ENCODE data around the gene RAD23B. TPM values are rescaled to one million over a fixed set of nuclear protein-coding genes. Genes with fewer than 3 reads are reported as not detected.

Gene RAD23B
- total RNA-seq, 1 donor from 2014 or later = 171 TPM

GRCh38 chr9:107325842-107326241 lies 42.8 kb downstream of the RAD23B start:
- H3K36me3 Mint-ChIP-seq (ENCODE audit: insufficient read depth) = peaks cover 55% of the 10 kb centered on the region
- peaks cover 15% of the 10 kb centered on the region for H3K9me3 Mint-ChIP-seq (ENCODE audit: low read depth)
- DNase-seq (ENCODE audit: low spot score, unreplicated experiment) = no peak
- no peaks in the 10 kb centered on the region for H3K27me3 Mint-ChIP-seq
- H3K4me1 Mint-ChIP-seq (ENCODE audit: low read depth) = peaks cover 6% of the 10 kb centered on the region
- TF ChIP-seq, protein P1, sequence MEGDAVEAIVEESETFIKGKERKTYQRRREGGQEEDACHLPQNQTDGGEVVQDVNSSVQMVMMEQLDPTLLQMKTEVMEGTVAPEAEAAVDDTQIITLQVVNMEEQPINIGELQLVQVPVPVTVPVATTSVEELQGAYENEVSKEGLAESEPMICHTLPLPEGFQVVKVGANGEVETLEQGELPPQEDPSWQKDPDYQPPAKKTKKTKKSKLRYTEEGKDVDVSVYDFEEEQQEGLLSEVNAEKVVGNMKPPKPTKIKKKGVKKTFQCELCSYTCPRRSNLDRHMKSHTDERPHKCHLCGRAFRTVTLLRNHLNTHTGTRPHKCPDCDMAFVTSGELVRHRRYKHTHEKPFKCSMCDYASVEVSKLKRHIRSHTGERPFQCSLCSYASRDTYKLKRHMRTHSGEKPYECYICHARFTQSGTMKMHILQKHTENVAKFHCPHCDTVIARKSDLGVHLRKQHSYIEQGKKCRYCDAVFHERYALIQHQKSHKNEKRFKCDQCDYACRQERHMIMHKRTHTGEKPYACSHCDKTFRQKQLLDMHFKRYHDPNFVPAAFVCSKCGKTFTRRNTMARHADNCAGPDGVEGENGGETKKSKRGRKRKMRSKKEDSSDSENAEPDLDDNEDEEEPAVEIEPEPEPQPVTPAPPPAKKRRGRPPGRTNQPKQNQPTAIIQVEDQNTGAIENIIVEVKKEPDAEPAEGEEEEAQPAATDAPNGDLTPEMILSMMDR (IDR thresholded peaks at IDR 0.05; ENCODE audit: unreplicated experiment) = no peak
- H3K27ac Mint-ChIP-seq = no peak overlapping the region
- H3K4me3 Mint-ChIP-seq (ENCODE audit: low read depth) = no peak overlapping the region

- no peak overlapping the region for H3K4me3 Mint-ChIP-seq (ENCODE audit: low read depth)
- no peaks in the 10 kb centered on the region for H3K4me1 Mint-ChIP-seq (ENCODE audit: low read depth)
- no peaks in the 10 kb centered on the region for H3K27me3 Mint-ChIP-seq
- H3K36me3 Mint-ChIP-seq (ENCODE audit: insufficient read depth) = peaks cover 65% of the 10 kb centered on the region
- no peak for DNase-seq (ENCODE audit: low spot score, unreplicated experiment)
- TF ChIP-seq, protein P1 (IDR thresholded peaks at IDR 0.05; ENCODE audit: unreplicated experiment) = no peak
- H3K27ac Mint-ChIP-seq = no peak overlapping the region
- peaks cover 15% of the 10 kb centered on the region for H3K9me3 Mint-ChIP-seq (ENCODE audit: low read depth)
Observed at GRCh38 chr9:107328510-107328909, 45.4 kb downstream of the RAD23B start.

DNA sequence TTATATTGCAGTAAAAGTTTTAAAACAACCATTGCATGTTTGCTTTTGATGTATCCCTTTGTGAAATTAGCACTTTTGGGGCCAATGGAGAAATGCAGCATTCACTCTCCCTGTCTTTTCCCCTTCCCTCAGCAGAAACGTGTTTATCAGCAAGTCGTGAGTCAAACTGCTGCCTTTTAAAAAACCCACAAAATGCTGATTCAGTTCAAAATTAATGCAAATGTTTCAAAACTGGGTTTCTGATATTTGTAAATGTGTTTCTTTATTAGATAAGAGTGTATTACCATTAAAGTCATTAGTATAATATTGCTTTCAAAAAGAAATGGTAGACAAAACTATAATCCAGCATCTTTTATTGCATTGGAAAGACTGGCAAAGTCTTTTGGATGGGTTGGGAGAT lies 47.3 kb downstream of the RAD23B start:
- peaks cover 54% of the 10 kb centered on the region for H3K36me3 Mint-ChIP-seq (ENCODE audit: insufficient read depth)
- H3K4me3 Mint-ChIP-seq (ENCODE audit: low read depth) = no peak overlapping the region
- no peak for DNase-seq (ENCODE audit: low spot score, unreplicated experiment)
- TF ChIP-seq, protein P1 (IDR thresholded peaks at IDR 0.05; ENCODE audit: unreplicated experiment) = no peak
- no peak overlapping the region for H3K27ac Mint-ChIP-seq
- no peaks in the 10 kb centered on the region for H3K4me1 Mint-ChIP-seq (ENCODE audit: low read depth)
- H3K9me3 Mint-ChIP-seq (ENCODE audit: low read depth) = peaks cover 9% of the 10 kb centered on the region
- no peaks in the 10 kb centered on the region for H3K27me3 Mint-ChIP-seq

GRCh38 chr9:107332883-107333282 lies 49.8 kb downstream of the RAD23B start:
- Mint-ChIP-seq H3K4me1 (ENCODE audit: low read depth) (no peaks in the 10 kb centered on the region), H3K9me3 (ENCODE audit: low read depth) (no peaks in the 10 kb centered on the region), H3K27me3 (no peaks in the 10 kb centered on the region), H3K36me3 (ENCODE audit: insufficient read depth) (peaks cover 38% of the 10 kb centered on the region), H3K27ac (peak overlapping the region; percentile 36), H3K4me3 (ENCODE audit: low read depth) (no peak overlapping the region)
- TF ChIP-seq, protein P1 (IDR thresholded peaks at IDR 0.05; ENCODE audit: unreplicated experiment) = no peak
- no peak for DNase-seq (ENCODE audit: low spot score, unreplicated experiment)

DNA sequence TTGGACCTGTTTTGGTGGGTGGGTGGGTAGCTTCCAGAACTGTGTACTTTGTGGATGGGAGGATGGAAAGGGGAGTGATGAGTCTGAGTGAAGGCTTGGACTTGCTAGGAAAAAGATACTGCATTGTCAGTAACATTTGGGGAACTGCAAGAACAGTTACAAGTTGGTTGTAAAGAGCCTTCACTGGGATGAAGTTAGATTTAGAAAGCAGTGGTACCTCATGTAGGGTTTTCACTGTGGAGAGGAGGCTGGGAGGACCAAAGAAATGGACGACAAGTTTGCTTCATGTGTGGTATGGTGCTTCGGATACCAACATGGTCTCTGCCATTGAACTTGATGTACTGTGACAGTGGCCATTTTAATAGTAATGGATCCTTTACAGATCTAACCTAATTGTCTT lies 50.3 kb downstream of the RAD23B start:
- Mint-ChIP-seq H3K27ac (peak overlapping the region; percentile 36), H3K4me1 (ENCODE audit: low read depth) (no peaks in the 10 kb centered on the region), H3K9me3 (ENCODE audit: low read depth) (no peaks in the 10 kb centered on the region), H3K4me3 (ENCODE audit: low read depth) (no peak overlapping the region), H3K36me3 (ENCODE audit: insufficient read depth) (peaks cover 34% of the 10 kb centered on the region), H3K27me3 (no peaks in the 10 kb centered on the region)
- TF ChIP-seq, protein P1 (IDR thresholded peaks at IDR 0.05; ENCODE audit: unreplicated experiment) = no peak
- no peak for DNase-seq (ENCODE audit: low spot score, unreplicated experiment)

Measured in progenitor cell of endocrine pancreas (in vitro differentiated cells).